OCI-LY7 (cell line): ENCODE measurements around the gene CES2. TPM values are rescaled to one million over a fixed set of nuclear protein-coding genes. Genes with fewer than 3 reads are reported as not detected.
"Not testable (repeated sequence)": the region's sequence is repeated elsewhere in the genome, so short reads cannot be mapped to it uniquely, and the experiment has no call there.

Source experiments
- BruUV-seq: library from RNA; stranded (reverse); fragments of 400-500 nt; replicated peaks from 2 replicates; lab custom pipeline; 2021; lab: Mats Ljungman, UMichigan
- CTCF ChIA-PET: fragments of 300-600 bp; sonication (Branson Sonifier 250); formaldehyde crosslinking; loops from one replicate; lab custom pipeline; 2022; ENCODE audit warnings: antibody characterized with exemption; ENCODE audit not compliant: unreplicated experiment; lab: Charles Lee
- POLR2A ChIA-PET: fragments of 300-600 bp; sonication (Branson Sonifier 250); formaldehyde crosslinking; loops from one replicate; lab custom pipeline; 2022; ENCODE audit warnings: antibody characterized with exemption; lab: Charles Lee
- DNase-seq: peaks from one replicate; pipeline ENCODE4 v3.0.0-alpha.2; 2015; ENCODE audit warnings: low spot score
- H2AFZ ChIP-seq: fragments of 200-600 bp; sonication (generic), shearing (Covaris generic); 2 replicates; pipeline ENCODE4 v1.6.1; 2014; ENCODE audit warnings: mild to moderate bottlenecking, antibody characterized with exemption, low read length, moderate library complexity
- H3K27ac ChIP-seq: fragments of 200-600 bp; sonication (generic); 2 replicates; pipeline ENCODE4 v1.5.1; 2014; ENCODE audit warnings: mixed run types, low read depth, mild to moderate bottlenecking, moderate library complexity, low read length, inconsistent platforms; ENCODE audit not compliant: poor library complexity, severe bottlenecking
- H3K36me3 ChIP-seq: fragments of 200-600 bp; sonication (generic); 2 replicates; pipeline ENCODE4 v1.6.1; 2014; ENCODE audit warnings: mild to moderate bottlenecking, antibody characterized with exemption, low read length, moderate library complexity, mixed read lengths; ENCODE audit not compliant: insufficient read depth
- H3K4me1 ChIP-seq: fragments of 200-600 bp; sonication (generic); 2 replicates; pipeline ENCODE4 v1.5.1; 2014; ENCODE audit warnings: mild to moderate bottlenecking, low read length; ENCODE audit not compliant: insufficient read depth, poor library complexity, severe bottlenecking
- H3K4me2 ChIP-seq: fragments of 200-600 bp; sonication (generic); 2 replicates; pipeline ENCODE4 v1.6.1; 2014; ENCODE audit warnings: mild to moderate bottlenecking, low read length
- H3K4me3 ChIP-seq: fragments of 200-600 bp; sonication (generic); 2 replicates; pipeline ENCODE4 v1.5.1; 2014; ENCODE audit warnings: mild to moderate bottlenecking, low read depth, low read length; ENCODE audit not compliant: poor library complexity, severe bottlenecking
- H3K79me2 ChIP-seq: fragments of 200-600 bp; sonication (generic); 2 replicates; pipeline ENCODE4 v1.6.1; 2016; ENCODE audit warnings: low read depth, mild to moderate bottlenecking, low read length, moderate library complexity, mixed read lengths; ENCODE audit not compliant: insufficient read depth
- H3K9me2 ChIP-seq: fragments of 200-600 bp; sonication (generic); 2 replicates; pipeline ENCODE4 v1.6.1; 2016; ENCODE audit warnings: mild to moderate bottlenecking, low read length, mixed read lengths; ENCODE audit not compliant: insufficient read depth
- H3K9me3 ChIP-seq: fragments of 200-600 bp; sonication (generic); 2 replicates; pipeline ENCODE4 v1.6.1; 2014; ENCODE audit warnings: mild to moderate bottlenecking, mixed run types, low read length, mixed read lengths
- H4K20me1 ChIP-seq: fragments of 200-600 bp; sonication (generic); 2 replicates; pipeline ENCODE4 v1.6.1; 2014; ENCODE audit warnings: mild to moderate bottlenecking, antibody characterized with exemption, low read length, moderate library complexity, mixed read lengths; ENCODE audit not compliant: insufficient read depth
- CTCF ChIP-seq: fragments of 200-600 bp; sonication (generic); conservative IDR thresholded peaks from 2 replicates; pipeline ENCODE4 v1.5.1; 2014; ENCODE audit warnings: mild to moderate bottlenecking, antibody characterized with exemption, low read length, moderate library complexity, mixed read lengths
- EZH2phosphoT487 ChIP-seq: fragments of 200-600 bp; sonication (generic); IDR thresholded peaks from 2 replicates; pipeline ENCODE4 v1.6.1; 2018; ENCODE audit warnings: low read depth, borderline replicate concordance, mild to moderate bottlenecking, mixed run types, antibody characterized with exemption, low read length, moderate library complexity, mixed read lengths
- intact Hi-C: fragments of 100-400 bp; cut with micrococcal nuclease; formaldehyde crosslinking; loops from one replicate; pipeline ENCODE4 v1.10.0; 2022; ENCODE audit not compliant: unreplicated experiment
- total RNA-seq, 2 experiments: library from RNA; depleted of rRNA in 1 of 2; stranded (reverse); fragments of >200 nt in 1 of 2; shearing (Covaris generic) in 1 of 2; gene quantifications; 2 replicates each; pipeline ENCODE4 v1.2.3, GENCODE V29; 2014 to 2022

The CES2 gene
- total RNA-seq, 2 experiments from 2014 or later: 29.6 to 30.7 TPM

- TF ChIP-seq CTCF: no peak
- no peak for TF ChIP-seq EZH2phosphoT487
- H3K79me2 ChIP-seq: no peaks in the 10 kb centered on the region
- H3K4me3 ChIP-seq: no peak overlapping the region
- no peaks in the 10 kb centered on the region for H4K20me1 ChIP-seq
- H2AFZ ChIP-seq: no peak overlapping the region
- no TSS peak for BruUV-seq
- no peak for DNase-seq
- H3K4me2 ChIP-seq: no peak overlapping the region
- CTCF ChIA-PET: no interaction called here
- H3K4me1 ChIP-seq: no peaks in the 10 kb centered on the region
- peaks cover 5% of the 10 kb centered on the region for H3K36me3 ChIP-seq
- POLR2A ChIA-PET: interaction anchor here (0.5 to 0.6 kb wide), 2 partner anchors 9 to 188 kb away, joined by 3 to 4 read pairs; no protein-coding TSS in a partner anchor
- no peak overlapping the region for H3K27ac ChIP-seq
- intact Hi-C loops: loop anchor here (5.0 kb wide), 2 partner anchors 37 to 57 kb away; partner anchors contain the start of gene CIAO2B
- no peaks in the 10 kb centered on the region for H3K9me3 ChIP-seq
- no peaks in the 10 kb centered on the region for H3K9me2 ChIP-seq
Measured at GRCh38 chr16:66895689-66895979, 39.7 kb upstream of the CES2 start.

GRCh38 chr16:66895999-66896398, 39.3 kb upstream of the CES2 start:
- DNase-seq: no peak
- no TSS peak for BruUV-seq
- ChIA-PET CTCF (no interaction called here), POLR2A (interaction anchor here (0.9 kb wide), 1 partner anchor 48 kb away, joined by 5 read pairs; no protein-coding TSS in a partner anchor)
- TF ChIP-seq EZH2phosphoT487 (no peak), CTCF (no peak)
- H3K4me2 ChIP-seq: no peak overlapping the region
- H4K20me1 ChIP-seq: no peaks in the 10 kb centered on the region
- H3K36me3 ChIP-seq: peaks cover 4% of the 10 kb centered on the region
- H3K79me2 ChIP-seq: no peaks in the 10 kb centered on the region
- H3K4me3 ChIP-seq: no peak overlapping the region
- H2AFZ ChIP-seq: no peak overlapping the region
- intact Hi-C loops: loop anchor here (5.0 kb wide), 2 partner anchors 36 to 56 kb away; partner anchors contain the start of gene CIAO2B
- no peaks in the 10 kb centered on the region for H3K4me1 ChIP-seq
- H3K9me3 ChIP-seq: no peaks in the 10 kb centered on the region
- no peak overlapping the region for H3K27ac ChIP-seq
- H3K9me2 ChIP-seq: no peaks in the 10 kb centered on the region

- POLR2A ChIA-PET: interaction anchor here (0.9 kb wide), 1 partner anchor 47 kb away, joined by 5 read pairs; no protein-coding TSS in a partner anchor
- CTCF ChIA-PET: not testable (repeated sequence)
Measured at GRCh38 chr16:66896682-66897081, 38.6 kb upstream of the CES2 start.

More at GRCh38 chr16:66896682-66897081, 38.6 kb upstream of the CES2 start:
- H3K9me3 ChIP-seq, H3K4me2 ChIP-seq, H4K20me1 ChIP-seq, H3K27ac ChIP-seq, H3K79me2 ChIP-seq, H3K4me3 ChIP-seq, DNase-seq, H3K36me3 ChIP-seq, H3K4me1 ChIP-seq, H3K9me2 ChIP-seq, BruUV-seq, H2AFZ ChIP-seq: not testable (repeated sequence)
- intact Hi-C loops: loop anchor here (5.0 kb wide), 2 partner anchors 36 to 56 kb away; partner anchors contain the start of gene CIAO2B
